ENCODE results near the gene LEO1. TPM values are rescaled to one million over a fixed set of nuclear protein-coding genes. Genes with fewer than 3 reads are reported as not detected.
A peak's percentile ranks its signal among the peaks of the same experiment; 100 is the strongest.

Gene LEO1
- total and polyA plus RNA-seq, 7 donors, result 6.2 to 18.6 (median 7.6) TPM

- no peaks in the 10 kb centered on the region for H3K4me1 ChIP-seq
- no peak overlapping the region for H3K27ac ChIP-seq
- H3K36me3 ChIP-seq (ENCODE audit: insufficient read depth in 1 of 2, low read depth in 1 of 2), result peaks cover 3 to 68% of the 10 kb centered on the region in 2 donors
- H3K27me3 ChIP-seq (ENCODE audit: insufficient read depth in 3 of 3, low read length in 2 of 3), result no peaks in the 10 kb centered on the region
- DNase-seq (no peak), ATAC-seq (peak; percentile 67 to 94 (median 84))
- no peak overlapping the region for H3K4me3 ChIP-seq
- no peak for TF ChIP-seq CTCF (IDR thresholded peaks at IDR 0.05)
- intact Hi-C loops (cut with DNase I), result no loop called here
- H3K9me3 ChIP-seq, result no peaks in the 10 kb centered on the region
- WGBS, 3 donors, result 44 to 77% (median 51%) methylated on average over 11 of the region's 11 CpGs
These were observed 47.2 kb downstream of the LEO1 start for GRCh38 chr15:51924156-51925068.

GRCh38 chr15:51917493-51917892, 54.1 kb downstream of the LEO1 start:
- no peak for TF ChIP-seq CTCF (IDR thresholded peaks at IDR 0.05)
- intact Hi-C loops (cut with DNase I), result no loop called here
- Histone ChIP-seq H3K4me1 (no peaks in the 10 kb centered on the region), H3K9me3 (no peaks in the 10 kb centered on the region), H3K27me3 (ENCODE audit: insufficient read depth in 3 of 3, low read length in 2 of 3) (no peaks in the 10 kb centered on the region), H3K36me3 (ENCODE audit: insufficient read depth in 1 of 2, low read depth in 1 of 2) (peaks cover 3 to 81% of the 10 kb centered on the region in 2 donors), H3K4me3 (no peak overlapping the region), H3K27ac (no peak overlapping the region)
- DNase-seq (no peak), ATAC-seq (no peak)
- 83 to 90% (median 88%) methylated on average over 2 of the region's 2 CpGs for WGBS, 3 donors

DNA sequence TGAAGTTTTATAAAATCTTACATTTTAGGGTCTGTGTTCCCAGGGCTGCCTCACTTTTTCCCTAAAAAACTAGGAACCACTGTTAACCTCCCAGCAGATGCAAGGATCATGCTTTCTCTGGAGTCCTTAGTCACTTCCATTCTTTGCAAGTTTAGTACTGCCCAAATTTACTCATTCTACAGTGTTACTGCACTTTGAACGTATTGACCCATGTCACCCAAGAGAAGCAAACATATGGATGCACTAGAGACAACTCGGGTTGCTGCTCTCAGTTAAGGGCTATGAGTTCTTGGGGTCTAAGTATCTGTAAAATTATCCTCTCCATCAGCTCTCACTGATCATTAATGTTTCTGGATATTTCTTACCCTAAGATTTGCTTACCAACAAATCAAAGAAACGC, 59.0 kb downstream of the LEO1 start:
- Histone ChIP-seq H3K9me3 (no peaks in the 10 kb centered on the region), H3K36me3 (ENCODE audit: insufficient read depth in 1 of 2, low read depth in 1 of 2) (peaks cover 0 to 75% of the 10 kb centered on the region in 2 donors), H3K4me1 (no peaks in the 10 kb centered on the region), H3K27me3 (ENCODE audit: insufficient read depth in 3 of 3, low read length in 2 of 3) (no peaks in the 10 kb centered on the region), H3K27ac (no peak overlapping the region), H3K4me3 (no peak overlapping the region)
- 96 to 98% (median 96%) methylated on average over 3 of the region's 3 CpGs for whole genome bisulfite sequencing, 3 donors
- DNase-seq (no peak), ATAC-seq (no peak)
- intact Hi-C loops (cut with DNase I), result no loop called here
- no peak for TF ChIP-seq CTCF (IDR thresholded peaks at IDR 0.05)

GRCh38 chr15:51909584-51909983, 62.0 kb downstream of the LEO1 start:
- WGBS, 3 donors, result 92 to 96% (median 94%) methylated on average over 2 of the region's 2 CpGs
- Histone ChIP-seq H3K9me3 (no peaks in the 10 kb centered on the region), H3K27me3 (ENCODE audit: insufficient read depth in 3 of 3, low read length in 2 of 3) (no peaks in the 10 kb centered on the region), H3K4me1 (no peaks in the 10 kb centered on the region), H3K36me3 (ENCODE audit: insufficient read depth in 1 of 2, low read depth in 1 of 2) (peaks cover 0 to 66% of the 10 kb centered on the region in 2 donors), H3K27ac (no peak overlapping the region), H3K4me3 (no peak overlapping the region)
- ATAC-seq (no peak), DNase-seq (no peak)
- intact Hi-C loops (cut with DNase I), result no loop called here
- TF ChIP-seq CTCF (IDR thresholded peaks at IDR 0.05), result no peak

Measured in psoas muscle (tissue), 8 donors.